Measurements from ENCODE around the gene GOLGA8H.
"Not testable (repeated sequence)": the region's sequence is repeated elsewhere in the genome, so short reads cannot be mapped to it uniquely, and the experiment has no call there.

DNA sequence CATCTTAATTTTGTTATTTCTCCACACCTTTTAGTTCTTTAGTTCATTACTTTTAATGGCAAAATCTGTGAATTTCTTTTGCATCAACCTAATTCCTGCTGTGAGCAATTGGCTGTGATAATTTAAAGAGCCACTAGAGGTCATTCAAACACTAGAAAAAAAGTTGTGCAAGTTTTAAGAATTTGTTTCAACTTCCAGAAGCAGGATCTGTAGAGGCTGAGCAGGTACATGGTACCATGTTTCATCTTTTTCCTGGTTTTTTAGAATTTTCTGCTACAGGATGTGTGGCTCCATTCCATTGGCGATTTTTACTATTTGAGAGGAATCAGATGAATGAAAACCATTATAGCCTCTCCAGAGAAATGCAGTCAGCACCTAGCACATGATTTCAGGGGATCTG lies 57.3 kb downstream of the GOLGA8H start:
- TF ChIP-seq CTCF (IDR thresholded peaks at IDR 0.05; ENCODE audit: insufficient read depth, low read depth, low read length) = peak; percentile 53
- not testable (repeated sequence) for TF ChIP-seq EZH2 (IDR thresholded peaks at IDR 0.05; ENCODE audit: insufficient read depth, low read length)
